ENCODE measurements around the gene LRRC3. TPM values are rescaled to one million over a fixed set of nuclear protein-coding genes. Genes with fewer than 3 reads are reported as not detected.
"Not testable (repeated sequence)": the region's sequence is repeated elsewhere in the genome, so short reads cannot be mapped to it uniquely, and the experiment has no call there.

LRRC3 gene
- total RNA-seq: 3.8 TPM
- long read RNA-seq, partial matches to known transcripts: 0 of 8 reads
- long read RNA-seq, other reads (novel, unspliced or antisense): 8 of 8 reads

- peak; percentile 37 for DNase-seq (ENCODE audit: low spot score)
Observed at GRCh38 chr21:44454747-44455523, at the start of gene LRRC3. LRRC3 (plus strand) TSS chr21:44455510; CDS start chr21:44456645, 1,135 bp downstream.

GRCh38 chr21:44405948-44406872 is 49.1 kb upstream of the LRRC3 start:
- DNase-seq (ENCODE audit: low spot score): peak; percentile 62

GRCh38 chr21:44406953-44407352 is 48.4 kb upstream of the LRRC3 start:
- DNase-seq (ENCODE audit: low spot score): peak; percentile 12

- peak; percentile 12 for DNase-seq (ENCODE audit: low spot score)
Observed at GRCh38 chr21:44407493-44407892, 47.8 kb upstream of the LRRC3 start.

GRCh38 chr21:44408226-44408625 is 47.1 kb upstream of the LRRC3 start:
- peak; percentile 18 for DNase-seq (ENCODE audit: low spot score)

GRCh38 chr21:44413566-44414290 is 41.6 kb upstream of the LRRC3 start:
- peak; percentile 45 for DNase-seq (ENCODE audit: low spot score)

- peak; percentile 53 for DNase-seq (ENCODE audit: low spot score)
Observed at GRCh38 chr21:44414291-44415072, 40.8 kb upstream of the LRRC3 start.

GRCh38 chr21:44415073-44416025 is 40.0 kb upstream of the LRRC3 start:
- peak; percentile 71 for DNase-seq (ENCODE audit: low spot score)

GRCh38 chr21:44416193-44416592 is 39.1 kb upstream of the LRRC3 start:
- peak; percentile 83 for DNase-seq (ENCODE audit: low spot score)

GRCh38 chr21:44417621-44418107 is 37.6 kb upstream of the LRRC3 start:
- not testable (repeated sequence) for DNase-seq (ENCODE audit: low spot score)

GRCh38 chr21:44418108-44418875 is 37.0 kb upstream of the LRRC3 start:
- peak; percentile 85 for DNase-seq (ENCODE audit: low spot score)

GRCh38 chr21:44418876-44419230 is 36.5 kb upstream of the LRRC3 start:
- peak; percentile 60 for DNase-seq (ENCODE audit: low spot score)

- peak; percentile 5 for DNase-seq (ENCODE audit: low spot score)
Observed at GRCh38 chr21:44419679-44420078, 35.6 kb upstream of the LRRC3 start.

- DNase-seq (ENCODE audit: low spot score): peak; percentile 55
Observed at GRCh38 chr21:44420416-44421205, 34.7 kb upstream of the LRRC3 start.

- DNase-seq (ENCODE audit: low spot score): peak; percentile 76
Observed at GRCh38 chr21:44421901-44422840, 33.1 kb upstream of the LRRC3 start.

GRCh38 chr21:44423312-44423821 is 31.9 kb upstream of the LRRC3 start:
- peak; percentile 74 for DNase-seq (ENCODE audit: low spot score)

Measured in mesenteric fat pad (tissue), 1 donor.